HG03108 (cell line): ENCODE results near the gene PERCC1.

Source experiments
- ATAC-seq: cut with Tn5 transposase; IDR thresholded peaks from one replicate; pipeline ENCODE4 v1.9.1; 2021; ENCODE audit warnings: moderate library complexity; ENCODE audit not compliant: unreplicated experiment

PERCC1 gene

DNA sequence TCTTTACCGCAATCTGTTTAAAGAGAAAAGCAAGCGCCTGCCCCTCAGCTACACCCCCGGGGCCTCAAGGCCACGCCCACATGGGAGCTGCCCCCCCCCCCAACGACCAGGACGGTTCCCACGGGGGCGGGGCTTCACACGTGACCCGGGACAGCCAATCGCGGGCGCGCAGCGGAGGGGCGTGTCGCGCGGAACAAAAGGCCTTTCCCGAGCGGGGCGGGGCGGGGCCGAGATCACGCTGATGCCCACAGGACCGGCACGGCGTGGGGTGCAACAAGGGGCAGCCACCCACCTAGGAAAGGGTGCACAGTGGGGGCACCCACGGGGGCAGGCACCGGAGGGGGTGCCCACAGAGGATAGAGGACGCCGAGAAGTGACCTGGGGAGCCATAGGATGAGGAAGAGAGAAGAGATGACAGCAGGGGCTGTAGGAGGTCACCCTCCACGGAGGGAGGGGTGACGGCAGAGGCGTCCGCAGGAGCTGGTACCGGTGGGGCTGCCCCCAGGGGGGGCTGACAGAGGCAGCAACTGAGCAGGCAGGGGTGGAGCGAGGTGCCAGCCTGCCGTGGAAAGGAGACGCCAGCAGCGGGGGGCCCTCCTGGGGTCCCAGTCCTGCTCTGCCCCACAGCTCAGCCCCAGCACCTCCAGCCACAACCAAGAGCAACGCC is 22.6 kb upstream of the PERCC1 start:
- peak; percentile 84 for ATAC-seq

DNA sequence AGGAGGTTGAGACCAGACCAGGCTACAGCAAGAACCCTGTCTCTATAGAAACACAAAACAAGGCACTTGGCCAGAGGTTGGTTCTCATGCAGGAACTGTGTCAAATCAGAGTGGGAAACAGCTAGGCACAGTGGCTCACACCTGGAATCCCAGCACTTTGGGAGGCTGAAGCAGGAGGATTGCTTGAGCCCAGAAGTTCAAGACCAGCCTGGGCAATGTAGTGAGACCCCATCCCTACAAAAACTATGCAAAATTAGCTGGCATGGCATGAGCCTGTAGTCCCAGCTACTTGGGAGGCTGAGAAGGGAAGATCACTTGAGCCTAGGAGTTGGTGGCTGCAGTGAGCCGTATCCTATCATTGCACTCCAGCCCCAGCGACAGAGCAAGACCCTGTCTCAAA is 18.0 kb upstream of the PERCC1 start:
- ATAC-seq: no peak

DNA sequence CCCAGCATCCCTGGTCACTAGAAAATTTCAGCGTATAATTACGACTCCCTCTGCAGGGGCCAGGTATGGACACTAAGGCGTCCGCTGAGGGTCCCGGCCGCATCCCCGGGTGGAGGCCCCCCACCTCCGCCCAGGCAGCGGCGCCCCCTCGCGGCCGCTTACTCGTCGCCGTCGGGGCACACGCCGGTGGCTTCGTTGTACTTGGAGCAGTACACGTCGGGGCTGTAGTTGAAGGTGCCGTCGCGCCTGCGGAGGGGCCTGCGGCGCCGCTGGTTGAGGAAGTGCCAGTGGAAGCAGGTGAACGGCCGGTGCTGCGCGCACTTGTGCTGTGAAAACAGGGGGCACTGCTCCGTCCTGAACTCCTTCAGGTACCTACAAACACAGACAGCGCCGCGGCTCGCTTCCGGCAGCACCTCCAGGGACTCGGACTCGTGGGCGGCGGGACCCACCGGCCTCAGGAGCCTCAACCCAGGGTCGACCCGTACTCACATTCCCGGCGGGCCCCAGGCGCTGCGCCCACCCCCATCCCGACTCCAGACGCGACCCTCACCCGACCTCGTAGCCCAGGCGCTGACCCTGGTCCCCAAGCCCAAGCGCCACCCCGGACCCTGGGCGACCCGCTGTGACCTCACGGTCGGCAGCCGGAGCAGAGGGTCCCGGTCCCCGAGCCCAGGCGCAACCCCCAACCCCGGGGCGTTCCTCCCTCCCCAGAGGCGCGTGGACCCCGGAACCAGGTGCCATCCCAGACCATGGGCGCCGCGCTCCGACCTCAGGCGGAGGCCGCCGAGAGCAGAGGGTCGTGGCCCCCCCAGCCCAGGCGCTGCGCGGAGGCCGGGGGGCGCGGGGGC is 17.0 kb upstream of the PERCC1 start:
- no peak for ATAC-seq

DNA sequence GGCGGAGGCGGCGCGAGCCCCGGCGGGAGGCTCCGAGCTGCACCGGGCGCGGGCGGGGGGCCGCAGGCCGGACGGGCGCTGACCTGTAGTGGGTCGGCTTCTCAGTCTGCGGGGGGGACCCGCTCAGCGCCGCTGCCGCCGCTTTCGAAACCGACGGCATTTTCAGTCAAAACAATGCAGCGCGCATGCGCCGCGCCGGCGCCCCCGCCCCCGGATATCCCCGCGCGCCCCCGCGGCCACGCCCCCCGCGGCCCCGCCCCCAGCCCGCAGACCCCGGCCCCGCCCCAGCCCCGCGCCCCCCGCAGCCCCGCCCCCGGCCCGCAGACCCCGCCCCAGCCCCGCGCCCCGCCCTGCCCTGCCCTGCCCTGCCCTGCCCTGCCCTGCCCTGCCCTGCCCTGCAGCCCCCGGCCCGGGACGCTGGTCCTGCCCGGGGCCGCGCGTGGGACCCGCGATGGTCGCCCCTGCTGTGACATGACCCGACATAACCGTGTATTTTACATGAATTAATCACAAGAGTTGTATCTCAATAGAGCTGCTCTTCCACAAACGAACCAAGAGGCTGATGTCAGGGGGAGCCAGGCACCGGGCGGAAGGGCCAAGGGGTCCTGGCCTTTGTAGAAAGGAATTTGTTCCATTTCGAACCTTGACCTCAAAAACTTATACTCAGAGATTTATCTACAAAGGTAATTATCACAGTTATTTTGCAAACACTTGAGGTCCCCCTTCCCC is 16.2 kb upstream of the PERCC1 start, which contains the start of gene UNKL:
UNKL (minus strand) TSS at position 173 of the 729 bp plus-strand sequence; CDS start at position 160, 13 bp downstream.
- no peak for ATAC-seq

DNA sequence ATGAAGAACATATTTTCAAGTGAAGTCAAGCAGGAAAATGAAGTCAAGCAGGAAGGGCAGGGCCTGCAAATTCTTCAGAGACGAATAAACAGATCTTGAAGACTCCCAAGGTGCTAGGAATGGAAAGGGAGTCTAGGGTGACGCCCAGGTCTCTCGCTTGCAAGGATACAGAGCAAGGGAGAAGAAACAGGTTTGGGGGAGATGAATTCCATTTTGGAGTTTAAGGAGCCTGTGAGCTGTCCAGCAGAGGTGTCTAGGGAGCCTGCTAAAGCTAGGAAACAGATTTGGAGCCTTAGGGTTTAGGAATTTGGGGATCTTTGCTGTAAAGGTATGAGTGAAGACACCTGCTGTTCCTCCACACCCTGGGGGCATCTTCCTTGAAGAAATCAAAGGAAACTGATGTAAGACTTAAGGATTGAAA is 14.3 kb upstream of the PERCC1 start:
- ATAC-seq: no peak

DNA sequence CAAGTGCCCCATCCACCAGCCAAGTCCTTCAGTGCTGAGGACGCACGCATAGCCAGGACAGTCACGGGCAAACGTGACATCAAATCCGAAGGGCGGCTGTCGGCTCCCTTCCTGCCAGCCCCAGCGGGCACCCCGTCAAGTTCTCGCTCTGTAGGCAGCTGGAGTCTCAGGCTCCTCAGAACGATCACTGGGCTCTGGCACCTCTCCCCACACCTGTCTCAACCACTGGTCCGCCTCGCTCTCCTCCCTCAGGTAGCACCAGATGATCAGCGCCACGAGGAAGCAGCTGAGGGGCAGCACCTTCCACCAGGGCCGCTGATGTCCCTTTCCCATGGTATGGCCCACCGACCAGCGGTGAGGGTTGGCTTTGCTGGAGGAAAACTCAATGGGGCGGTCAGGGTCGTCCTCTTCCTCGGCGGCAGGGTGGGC is 10.8 kb upstream of the PERCC1 start:
- no peak for ATAC-seq

DNA sequence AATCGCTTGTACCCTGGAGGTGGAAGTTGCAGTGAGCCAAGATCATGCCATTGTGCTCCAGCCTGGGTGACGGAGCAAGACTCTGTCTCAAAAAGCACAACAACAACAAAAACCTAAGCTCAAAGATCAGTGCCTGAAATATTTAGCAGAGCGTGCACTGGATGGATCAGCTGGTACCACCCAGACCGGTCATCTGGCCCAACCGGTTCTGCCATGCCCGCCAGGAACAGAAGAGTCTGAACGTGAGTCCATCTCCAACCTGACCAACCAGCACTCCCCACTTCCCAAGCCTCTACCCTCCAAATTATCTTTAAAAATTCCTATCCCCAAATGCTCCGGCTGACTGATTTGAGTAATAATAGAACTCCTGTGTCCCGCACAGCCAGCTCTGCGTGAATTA is 8.8 kb upstream of the PERCC1 start:
- no peak for ATAC-seq

DNA sequence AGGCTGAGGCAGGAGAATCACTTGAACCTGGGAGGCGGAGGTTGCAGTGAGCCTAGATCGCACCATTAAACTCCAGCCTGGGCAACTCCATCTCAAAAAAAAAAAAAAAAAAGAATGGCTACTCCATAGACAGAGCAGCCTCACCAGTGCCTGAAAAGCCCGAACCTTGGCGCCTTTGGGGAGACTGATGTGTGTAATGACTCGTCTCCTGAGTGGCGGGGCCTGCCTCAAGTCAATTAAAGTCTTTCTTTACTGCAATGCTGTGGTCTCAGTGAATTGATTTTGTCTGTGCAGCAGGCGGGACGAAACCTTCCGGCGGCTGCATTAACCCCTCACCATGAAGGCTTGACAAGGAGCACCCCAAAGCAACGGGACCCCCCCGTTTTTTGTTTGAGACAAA is 6.8 kb upstream of the PERCC1 start:
- ATAC-seq: no peak

DNA sequence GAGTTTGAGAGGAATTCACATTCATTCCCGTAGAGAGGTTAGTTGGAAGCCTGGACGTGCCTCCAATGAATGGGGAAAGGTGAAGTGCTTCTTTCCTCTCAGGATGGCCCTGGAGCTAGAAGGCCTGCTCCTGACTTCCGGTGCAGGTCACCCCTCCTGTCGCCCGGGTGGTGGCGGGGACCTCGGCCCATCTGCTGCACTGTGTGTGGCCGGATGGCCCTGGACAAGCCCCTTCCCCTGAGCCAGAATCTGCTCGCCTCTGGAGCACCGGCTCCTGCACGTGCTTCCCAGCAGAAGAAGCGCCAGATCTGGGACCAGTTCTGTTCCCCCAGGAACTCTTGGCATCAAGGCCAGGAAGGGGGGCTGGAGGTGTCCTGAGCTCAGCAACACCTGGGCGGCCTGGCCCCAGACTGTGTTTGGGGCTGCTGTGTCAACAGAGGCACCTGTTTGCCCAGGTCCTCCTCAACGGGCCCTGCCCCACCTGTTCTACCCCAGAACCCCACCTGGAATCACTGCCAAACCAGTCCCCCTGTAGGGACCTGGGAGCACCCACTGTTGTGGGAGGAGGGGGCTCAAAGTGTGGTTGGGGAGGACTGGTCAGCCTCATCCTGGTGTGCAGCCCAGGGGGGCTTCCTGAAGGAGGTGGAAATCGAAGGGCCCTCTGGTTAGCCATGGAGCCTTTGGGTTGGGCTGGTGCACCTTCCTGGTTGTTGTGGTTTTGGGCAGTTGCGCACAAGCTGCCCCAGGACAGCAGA is 5.1 kb upstream of the PERCC1 start:
- ATAC-seq: no peak

DNA sequence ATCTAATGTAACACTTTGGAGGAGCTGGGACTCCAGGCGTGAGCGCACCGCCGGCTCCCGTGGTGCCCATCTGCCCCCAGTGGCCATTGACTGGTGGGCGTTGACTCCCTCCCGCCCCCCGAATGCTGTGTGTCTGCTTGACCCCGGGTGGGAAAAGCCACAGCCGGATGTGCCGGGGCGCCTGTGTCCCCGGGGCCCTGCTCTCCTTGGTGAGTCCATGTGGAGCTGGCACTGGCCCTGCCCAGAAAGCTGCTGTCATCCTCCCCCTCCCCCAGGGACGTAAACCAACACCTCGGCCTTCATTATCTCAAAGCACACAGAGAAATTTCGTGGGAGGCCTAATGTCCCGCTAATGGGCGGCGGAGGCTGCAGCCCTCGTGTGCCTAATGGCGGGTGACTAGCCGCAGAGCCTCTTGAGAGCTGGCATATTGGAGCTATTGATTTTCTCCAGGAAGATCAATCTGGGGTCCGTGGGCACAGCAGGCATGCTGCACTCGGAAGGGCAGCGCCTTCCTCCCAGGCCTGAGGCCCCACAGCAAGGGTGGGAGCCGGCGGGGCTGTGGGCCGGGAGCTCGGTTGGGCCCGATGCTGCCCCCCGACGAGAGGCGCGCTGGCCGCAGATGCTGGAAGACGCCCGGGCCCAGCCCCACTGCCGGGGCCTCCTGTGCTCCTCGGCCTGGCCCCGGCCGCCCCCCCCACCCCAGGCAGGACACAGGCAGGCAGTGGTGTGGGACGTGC is 4.0 kb upstream of the PERCC1 start:
- ATAC-seq: no peak

DNA sequence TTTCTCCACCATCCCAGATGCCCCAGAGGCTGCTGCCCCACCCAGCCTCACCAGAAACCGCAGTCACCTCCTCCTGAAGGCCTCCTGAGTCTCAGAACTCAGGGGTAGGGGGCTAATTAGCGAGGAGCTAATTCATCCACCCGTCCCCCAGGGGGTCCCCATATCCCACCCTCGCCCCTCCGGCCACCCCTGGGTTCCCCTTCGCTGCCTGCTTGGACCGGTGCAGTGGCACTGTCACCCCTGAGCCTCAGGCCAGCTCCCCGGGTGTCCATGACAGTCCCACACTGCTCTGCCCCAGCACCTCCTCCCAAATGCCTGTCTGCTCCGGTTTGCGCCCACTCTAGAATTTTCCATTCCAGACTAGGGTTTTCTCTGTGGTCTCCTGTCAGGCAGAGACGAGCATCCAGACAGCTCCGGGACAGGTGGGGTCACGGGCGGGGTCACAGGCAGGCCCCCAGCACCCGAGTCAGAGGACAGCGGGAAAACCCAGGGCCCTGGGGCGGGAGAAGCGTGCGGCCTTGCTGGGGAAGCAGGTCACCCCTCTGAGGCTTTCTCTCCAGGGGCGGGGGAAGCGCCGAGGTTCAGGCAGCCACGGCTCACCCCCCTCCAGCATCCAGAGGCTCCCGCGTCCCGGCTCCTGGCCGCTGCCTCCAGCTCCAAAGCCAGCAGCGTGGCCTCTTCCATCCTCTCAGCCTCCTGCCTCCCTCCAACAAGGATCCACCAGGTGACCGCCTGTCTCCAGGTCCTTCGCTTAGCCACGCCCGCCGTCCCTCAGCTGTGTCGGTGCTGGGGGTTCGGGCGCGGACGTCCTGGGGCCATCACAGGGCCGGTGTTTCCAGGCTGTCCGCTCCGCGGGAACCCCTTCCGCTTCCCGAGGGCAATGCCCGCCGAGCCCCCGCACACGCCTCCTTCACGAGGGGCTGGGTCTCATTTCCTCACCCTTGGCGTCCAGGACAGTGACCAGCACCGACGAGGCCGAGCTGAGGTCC is 3.1 kb upstream of the PERCC1 start:
- no peak for ATAC-seq

DNA sequence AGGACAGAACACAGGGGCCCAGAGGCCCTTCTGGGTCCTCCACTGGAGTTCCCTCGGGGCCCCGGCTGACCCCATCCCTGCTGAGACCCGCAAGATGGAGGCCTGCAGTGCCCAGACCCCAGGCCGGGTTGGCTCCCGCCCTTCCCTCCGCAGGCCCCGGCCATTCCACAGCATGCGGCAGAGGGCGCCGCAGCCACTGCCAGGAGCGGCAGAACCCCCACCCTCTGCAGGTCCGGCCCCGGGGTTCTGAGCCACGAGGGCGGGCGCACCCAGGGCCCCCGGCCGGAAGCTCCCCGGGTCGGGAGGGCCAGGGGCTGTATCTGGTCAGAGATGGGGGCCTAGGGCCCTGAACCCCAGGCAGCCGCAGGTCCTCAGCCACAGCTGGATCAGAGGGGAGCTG is 2.4 kb upstream of the PERCC1 start:
- ATAC-seq: no peak

DNA sequence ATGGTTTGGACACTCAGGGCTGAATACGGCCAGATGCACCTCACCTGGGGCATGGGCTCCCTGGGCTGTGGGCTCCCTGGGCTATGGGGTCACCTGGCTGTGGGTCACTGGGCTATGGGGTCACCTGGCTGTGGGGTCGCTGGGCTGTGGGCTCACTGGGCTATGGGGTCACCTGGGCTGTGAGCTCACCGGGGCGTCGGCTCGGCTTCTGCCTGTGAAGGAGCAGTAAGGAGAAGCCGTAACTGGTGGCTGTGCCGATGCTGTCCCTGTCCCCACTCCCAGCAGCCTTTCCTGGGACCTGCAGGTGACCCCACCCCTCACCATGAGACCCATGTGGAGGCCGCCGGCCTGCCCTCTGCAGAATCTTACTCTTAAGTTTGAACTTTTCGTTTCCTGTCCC is 1.9 kb upstream of the PERCC1 start:
- ATAC-seq: no peak

DNA sequence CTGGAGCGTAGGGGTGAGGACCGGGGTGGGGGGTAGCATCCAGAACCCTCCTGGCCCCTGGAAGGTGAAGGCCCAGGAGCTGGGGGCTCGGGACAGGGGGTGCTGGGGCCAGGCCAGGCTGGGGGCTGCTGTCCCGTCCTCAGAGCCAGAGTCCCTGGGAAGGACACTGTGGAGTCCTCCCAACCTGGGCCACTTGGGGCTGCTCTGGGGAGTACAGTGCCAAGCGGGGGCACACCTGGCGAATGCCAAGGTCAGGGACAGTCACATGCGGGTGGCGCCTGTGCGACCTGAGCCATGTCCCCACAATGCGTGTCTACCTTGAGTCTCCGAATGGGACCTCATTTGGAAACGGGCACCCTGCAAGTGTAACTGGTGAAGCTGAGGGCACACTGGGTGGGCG is 1.2 kb upstream of the PERCC1 start:
- ATAC-seq: no peak

DNA sequence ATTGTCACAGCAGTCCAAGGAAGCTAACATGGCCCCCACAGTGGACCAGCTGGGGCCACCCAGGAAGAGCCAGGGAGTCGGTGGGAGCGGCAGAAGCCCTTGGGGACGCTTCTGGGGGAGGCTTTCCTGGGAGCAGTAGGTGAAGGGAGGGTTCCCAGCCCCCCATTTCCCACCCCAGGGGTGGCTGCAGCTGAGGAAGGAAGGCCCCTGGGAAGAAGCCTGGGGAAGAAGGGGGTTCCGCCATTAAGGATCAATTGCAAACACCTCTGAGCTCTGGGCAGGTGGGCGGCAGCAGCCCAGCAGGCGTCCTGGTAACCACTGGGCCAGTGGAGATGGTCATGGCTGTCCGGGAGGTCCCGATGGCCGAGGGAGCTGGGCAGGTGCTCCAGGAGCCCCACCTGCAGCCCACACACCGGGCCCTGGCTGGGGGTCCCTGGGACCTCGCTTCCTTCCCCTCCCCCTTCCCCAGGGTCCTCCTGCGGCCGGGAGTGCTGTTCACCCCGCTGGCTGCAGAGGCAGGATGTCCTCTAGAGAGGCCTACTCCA is 592 bp upstream of the PERCC1 start:
- no peak for ATAC-seq

DNA sequence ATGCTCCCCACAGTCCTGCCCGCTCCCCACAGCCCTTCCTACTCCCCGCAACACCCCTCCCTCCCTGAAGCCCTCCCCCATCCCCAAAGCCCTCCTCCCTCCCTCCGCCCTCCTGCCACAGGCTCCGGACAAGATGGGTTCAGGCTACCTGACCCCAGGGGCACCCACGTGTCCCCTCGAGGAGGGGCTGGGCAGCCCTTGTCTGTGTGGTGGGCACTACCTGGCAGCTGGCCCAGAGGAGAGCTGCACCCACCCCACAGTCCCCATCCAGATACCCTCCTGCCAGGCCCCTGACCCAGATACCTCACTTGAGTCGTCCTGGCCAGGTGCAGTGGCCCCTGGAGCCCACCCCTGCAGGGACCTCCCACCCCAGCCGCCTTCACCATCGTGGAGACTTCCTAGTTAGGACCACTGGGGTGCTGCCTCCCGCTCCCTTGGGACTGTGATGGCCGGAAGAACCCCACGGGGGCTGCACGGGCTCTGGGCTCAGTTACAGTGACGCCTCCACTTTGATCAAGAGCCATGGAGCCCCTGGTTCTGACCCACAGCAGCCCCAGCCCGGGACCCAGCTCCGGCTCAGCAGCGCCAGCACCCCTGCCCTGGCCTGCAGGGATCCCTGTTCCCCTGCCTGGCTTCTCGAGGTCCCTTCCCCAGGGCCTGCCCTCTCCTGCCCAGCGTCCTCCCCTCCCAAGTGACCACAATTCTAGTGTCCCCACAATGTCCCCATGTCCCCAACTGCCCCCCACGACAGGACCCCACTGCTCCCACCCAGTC is 806 bp downstream of the PERCC1 start:
- ATAC-seq: no peak

DNA sequence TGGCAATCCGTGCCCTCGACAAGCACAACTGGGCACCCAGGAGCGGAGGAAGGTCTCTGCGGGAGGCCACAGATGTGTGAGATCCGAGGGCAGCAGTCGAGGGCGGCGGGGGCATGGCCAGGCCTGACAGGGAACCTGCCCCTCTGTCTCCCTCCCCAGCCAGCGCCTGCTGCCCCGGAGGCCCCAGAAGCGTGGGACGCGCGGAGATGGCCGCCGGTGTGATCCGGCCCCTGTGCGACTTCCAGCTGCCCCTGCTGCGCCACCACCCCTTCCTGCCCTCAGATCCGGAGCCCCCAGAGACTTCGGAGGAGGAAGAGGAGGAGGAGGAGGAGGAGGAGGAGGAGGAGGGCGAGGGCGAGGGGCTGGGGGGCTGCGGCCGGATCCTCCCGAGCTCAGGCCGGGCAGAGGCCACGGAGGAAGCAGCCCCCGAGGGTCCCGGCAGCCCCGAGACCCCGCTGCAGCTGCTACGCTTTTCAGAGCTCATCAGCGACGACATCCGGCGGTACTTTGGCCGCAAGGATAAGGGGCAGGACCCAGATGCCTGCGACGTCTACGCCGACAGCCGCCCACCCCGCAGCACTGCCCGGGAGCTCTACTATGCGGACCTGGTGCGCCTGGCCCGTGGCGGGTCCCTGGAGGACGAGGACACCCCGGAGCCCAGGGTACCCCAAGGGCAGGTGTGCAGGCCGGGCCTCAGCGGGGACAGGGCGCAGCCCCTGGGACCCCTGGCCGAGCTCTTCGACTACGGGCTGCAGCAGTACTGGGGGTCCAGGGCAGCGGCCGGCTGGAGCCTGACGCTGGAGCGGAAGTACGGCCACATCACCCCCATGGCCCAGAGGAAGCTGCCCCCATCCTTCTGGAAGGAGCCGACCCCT is 1.7 kb downstream of the PERCC1 start:
- no peak for ATAC-seq
